CD4-positive, CD25-positive, alpha-beta regulatory T cell (primary cell): ENCODE data around the gene PLXND1. TPM values are rescaled to one million over a fixed set of nuclear protein-coding genes. Genes with fewer than 3 reads are reported as not detected.
A peak's percentile ranks its signal among the peaks of the same experiment; 100 is the strongest.

Source experiments
- ATAC-seq, 2 donors: fragments of 150-1000 bp; cut with Tn5 transposase; one replicate each; pipeline ENCODE4 v1.10.0; 2021; ENCODE audit warnings: low read depth in 2 of 2, moderate number of reproducible peaks in 2 of 2, moderate library complexity in 1 of 2
- DNase-seq, 3 donors: peaks; one replicate each; pipeline versions ENCODE4 v3.0.0 to v3.0.0-alpha.2; 2012 to 2022; ENCODE audit warnings: mixed read lengths in 1 of 3
- H3K27ac ChIP-seq: one replicate; pipeline ENCODE4 v1.7.0; 2013; ENCODE audit warnings: mild to moderate bottlenecking, low read length; ENCODE audit not compliant: insufficient read depth, poor library complexity, severe bottlenecking
- H3K27me3 ChIP-seq: one replicate; pipeline ENCODE4 v1.7.0; 2013; ENCODE audit warnings: low read length; ENCODE audit not compliant: control insufficient read depth, insufficient read depth
- H3K36me3 ChIP-seq: one replicate; pipeline ENCODE4 v1.7.0; 2013; ENCODE audit warnings: mild to moderate bottlenecking, low read length, moderate library complexity; ENCODE audit not compliant: control insufficient read depth, insufficient read depth
- H3K4me1 ChIP-seq: 2 replicates; pipeline ENCODE4 v1.7.0; 2013; ENCODE audit warnings: mild to moderate bottlenecking, low read length; ENCODE audit not compliant: insufficient read depth, control insufficient read depth, poor library complexity, severe bottlenecking
- H3K4me3 ChIP-seq: one replicate; pipeline ENCODE4 v1.7.0; 2013; ENCODE audit warnings: low read depth, mild to moderate bottlenecking, low read length, moderate library complexity
- H3K9me3 ChIP-seq, 2 experiments: 1 replicate in 1 of 2; 2 replicates in 1 of 2; pipeline ENCODE4 v1.7.0; 2013; ENCODE audit warnings: low read length in 2 of 2, mild to moderate bottlenecking in 1 of 2, moderate library complexity in 1 of 2; ENCODE audit not compliant: control insufficient read depth in 2 of 2
- H3K27ac Mint-ChIP-seq, 3 donors: one replicate each; pipeline ENCODE4 v1.8.0; 2020 to 2022; ENCODE audit warnings: mild to moderate bottlenecking in 3 of 3, mixed read lengths in 3 of 3, moderate library complexity in 2 of 3
- H3K27me3 Mint-ChIP-seq: one replicate; pipeline ENCODE4 v1.8.0; 2022; ENCODE audit warnings: mild to moderate bottlenecking, mixed read lengths
- H3K36me3 Mint-ChIP-seq: one replicate; pipeline ENCODE4 v1.8.0; 2020; ENCODE audit warnings: mixed read lengths
- H3K4me1 Mint-ChIP-seq, 4 donors: one replicate each; pipeline ENCODE4 v1.8.0; 2020 to 2022; ENCODE audit warnings: mixed read lengths in 4 of 4, mild to moderate bottlenecking in 1 of 4
- H3K4me3 Mint-ChIP-seq, 4 donors: one replicate each; pipeline ENCODE4 v1.8.0; 2020 to 2022; ENCODE audit warnings: mild to moderate bottlenecking in 4 of 4, mixed read lengths in 4 of 4, moderate library complexity in 3 of 4
- H3K9me3 Mint-ChIP-seq, 7 donors: one replicate each; pipeline ENCODE4 v1.8.0; 2020 to 2022; ENCODE audit warnings: mixed read lengths in 7 of 7, mild to moderate bottlenecking in 3 of 7, moderate library complexity in 2 of 7
- polyA plus RNA-seq, 4 donors: library from polyadenylated mRNA; unstranded; fragments of 300-500 nt; fragmentation: Illumina TruSeq; gene quantifications; one replicate each; pipeline ENCODE4 v1.2.3, GENCODE V29; 2021
- total RNA-seq: library from RNA; stranded (reverse); gene quantifications from one replicate; pipeline ENCODE4 v1.2.3, GENCODE V29; 2022

The PLXND1 gene
- total and polyA plus RNA-seq, 5 donors from 2014 or later = 0.48 to 11.3 (median 0.83) TPM; not detected in 1

DNA sequence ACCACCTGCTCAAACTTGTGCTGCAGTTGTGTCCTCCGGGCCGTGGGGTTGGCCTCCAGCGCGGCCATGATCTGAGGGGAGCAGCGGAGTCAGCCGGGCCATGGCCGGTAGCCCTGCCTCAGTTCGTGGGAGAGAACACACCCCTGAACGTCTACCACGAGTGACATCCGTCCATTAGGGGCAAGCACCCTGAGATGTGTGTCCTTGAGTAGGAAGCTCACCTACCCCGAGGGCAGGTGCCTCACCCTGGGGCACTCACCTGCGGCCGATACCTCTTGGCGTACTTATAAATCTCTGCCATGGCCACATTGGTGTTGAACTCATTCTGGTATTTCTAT is 50.1 kb downstream of the PLXND1 start:
- Mint-ChIP-seq H3K27ac (no peak overlapping the region), H3K9me3 (no peaks in the 10 kb centered on the region), H3K4me1 (peaks cover 0 to 7% (median 5%) of the 10 kb centered on the region in 4 donors), H3K27me3 (peaks cover 9% of the 10 kb centered on the region), H3K36me3 (no peaks in the 10 kb centered on the region), H3K4me3 (no peak overlapping the region)
- Histone ChIP-seq H3K36me3 (no peaks in the 10 kb centered on the region), H3K27ac (no peak overlapping the region), H3K4me3 (no peak overlapping the region), H3K9me3 (no peaks in the 10 kb centered on the region), H3K27me3 (no peaks in the 10 kb centered on the region), H3K4me1 (no peaks in the 10 kb centered on the region)
- DNase-seq (no peak), ATAC-seq (no peak)

GRCh38 chr3:129555616-129556357 is 50.7 kb downstream of the PLXND1 start:
- Histone ChIP-seq H3K27ac (no peak overlapping the region), H3K36me3 (no peaks in the 10 kb centered on the region), H3K4me1 (no peaks in the 10 kb centered on the region), H3K4me3 (no peak overlapping the region), H3K9me3 (no peaks in the 10 kb centered on the region), H3K27me3 (no peaks in the 10 kb centered on the region)
- no peak overlapping the region for H3K27ac Mint-ChIP-seq
- DNase-seq = no peak
- no peaks in the 10 kb centered on the region for H3K9me3 Mint-ChIP-seq
- peaks cover 0 to 7% (median 5%) of the 10 kb centered on the region in 4 donors for H3K4me1 Mint-ChIP-seq
- peaks cover 9% of the 10 kb centered on the region for H3K27me3 Mint-ChIP-seq
- ATAC-seq = no peak
- H3K36me3 Mint-ChIP-seq = no peaks in the 10 kb centered on the region
- H3K4me3 Mint-ChIP-seq = no peak overlapping the region

DNA sequence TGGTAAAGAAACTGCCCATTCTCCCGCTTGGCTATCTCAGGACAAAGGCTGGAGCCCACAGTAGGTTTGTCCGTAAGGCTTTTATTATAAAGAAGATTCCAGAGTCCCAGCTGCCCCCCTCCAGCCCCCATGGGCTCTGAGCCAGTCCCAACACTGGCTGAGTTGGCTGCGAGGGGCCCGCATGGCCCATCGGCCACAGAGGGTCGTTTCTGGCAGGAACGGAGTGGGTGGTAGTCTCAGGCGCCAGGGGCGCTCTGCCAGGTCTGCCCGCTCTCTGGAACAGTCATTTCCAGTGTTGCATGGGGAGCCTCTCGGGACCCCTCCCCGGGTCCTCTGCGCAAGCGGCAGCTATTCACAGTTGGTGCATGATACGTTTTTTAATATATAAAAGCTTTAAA is 51.3 kb downstream of the PLXND1 start:
- Histone ChIP-seq H3K4me3 (no peak overlapping the region), H3K4me1 (no peaks in the 10 kb centered on the region), H3K27ac (no peak overlapping the region), H3K27me3 (no peaks in the 10 kb centered on the region), H3K9me3 (no peaks in the 10 kb centered on the region), H3K36me3 (no peaks in the 10 kb centered on the region)
- Mint-ChIP-seq H3K9me3 (no peaks in the 10 kb centered on the region), H3K27ac (no peak overlapping the region), H3K27me3 (peaks cover 9% of the 10 kb centered on the region), H3K4me1 (peaks cover 0 to 7% (median 4%) of the 10 kb centered on the region in 4 donors), H3K4me3 (no peak overlapping the region), H3K36me3 (no peaks in the 10 kb centered on the region)
- ATAC-seq (no peak), DNase-seq (no peak)

DNA sequence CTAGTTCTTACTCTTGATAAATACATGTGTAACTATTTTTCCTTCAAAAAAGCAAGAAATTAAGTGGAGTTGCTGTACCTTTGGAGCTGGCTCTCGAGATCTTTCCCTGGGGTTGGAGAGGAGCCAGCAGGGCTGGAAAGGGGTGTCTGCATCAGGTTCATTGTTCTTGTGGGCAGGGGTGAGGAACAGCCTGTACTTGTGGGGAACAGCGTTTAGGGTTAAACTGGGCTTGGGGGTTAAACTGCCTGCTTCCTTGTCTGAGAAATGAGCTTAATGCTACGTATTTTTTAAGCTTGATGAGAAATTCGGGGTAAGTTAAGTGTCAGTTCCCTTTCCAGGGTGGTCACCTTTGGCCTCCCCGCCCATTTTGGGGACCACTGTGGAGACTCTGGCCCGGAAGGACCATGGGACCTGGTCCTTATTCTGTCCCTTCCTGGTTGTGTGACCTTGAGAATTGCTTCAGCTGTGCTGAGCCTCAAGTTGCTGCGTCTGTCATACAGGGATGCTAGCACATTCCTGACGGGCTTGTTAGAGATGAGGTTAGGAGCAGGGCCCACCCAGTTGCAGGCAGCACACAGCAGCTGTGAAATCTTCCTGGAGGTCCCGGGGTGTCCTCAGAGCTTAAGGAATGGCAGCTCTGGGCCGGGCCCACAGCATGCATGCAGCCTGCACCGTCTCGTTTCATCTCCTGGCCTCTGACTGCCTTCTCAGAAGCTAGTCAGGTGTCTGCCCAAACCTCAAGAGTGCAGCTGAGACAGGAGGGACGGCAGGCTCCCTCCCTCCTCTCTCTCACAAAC is 51.9 kb downstream of the PLXND1 start:
- H3K9me3 Mint-ChIP-seq = no peaks in the 10 kb centered on the region
- DNase-seq (no peak), ATAC-seq (no peak)
- H3K4me3 Mint-ChIP-seq = no peak overlapping the region
- H3K4me3 ChIP-seq = no peak overlapping the region
- H3K27ac Mint-ChIP-seq = no peak overlapping the region
- H3K4me1 Mint-ChIP-seq = peaks cover 0 to 7% (median 4%) of the 10 kb centered on the region in 4 donors
- H3K27me3 ChIP-seq = no peaks in the 10 kb centered on the region
- peaks cover 9% of the 10 kb centered on the region for H3K27me3 Mint-ChIP-seq
- H3K9me3 ChIP-seq = no peaks in the 10 kb centered on the region
- no peak overlapping the region for H3K27ac ChIP-seq
- no peaks in the 10 kb centered on the region for H3K4me1 ChIP-seq
- no peaks in the 10 kb centered on the region for H3K36me3 ChIP-seq
- no peaks in the 10 kb centered on the region for H3K36me3 Mint-ChIP-seq

- Mint-ChIP-seq H3K4me1 (peaks cover 0 to 7% (median 4%) of the 10 kb centered on the region in 4 donors), H3K9me3 (no peaks in the 10 kb centered on the region), H3K36me3 (no peaks in the 10 kb centered on the region), H3K27me3 (peaks cover 9% of the 10 kb centered on the region), H3K4me3 (no peak overlapping the region), H3K27ac (no peak overlapping the region)
- no peaks in the 10 kb centered on the region for H3K36me3 ChIP-seq
- H3K27ac ChIP-seq = no peak overlapping the region
- no peaks in the 10 kb centered on the region for H3K4me1 ChIP-seq
- no peak for ATAC-seq
- no peak overlapping the region for H3K4me3 ChIP-seq
- DNase-seq = no peak
- no peaks in the 10 kb centered on the region for H3K9me3 ChIP-seq
- H3K27me3 ChIP-seq = no peaks in the 10 kb centered on the region
Measured at GRCh38 chr3:129553719-129554118, 52.8 kb downstream of the PLXND1 start.

DNA sequence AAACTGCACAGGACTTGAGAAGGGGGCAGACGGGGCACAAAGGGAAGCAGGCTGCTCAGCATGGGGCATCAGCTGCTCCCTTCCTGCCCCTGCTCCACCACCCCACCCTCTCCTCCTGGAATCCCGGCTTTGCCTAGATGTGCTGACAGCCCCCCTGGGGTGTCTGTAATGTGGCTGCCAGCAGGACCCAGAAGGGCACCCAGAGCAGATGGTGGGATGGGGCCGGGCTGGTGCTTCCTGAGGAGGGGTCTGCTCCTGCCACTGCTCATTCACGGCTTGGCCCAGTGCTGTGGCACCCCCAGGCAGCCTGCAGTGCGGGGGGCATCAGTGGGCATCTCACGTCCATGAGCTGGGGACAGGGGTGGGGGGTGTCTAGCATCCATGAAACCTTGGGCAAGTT is 53.3 kb downstream of the PLXND1 start:
- H3K4me3 ChIP-seq = no peak overlapping the region
- Mint-ChIP-seq H3K4me1 (peaks cover 0 to 7% (median 4%) of the 10 kb centered on the region in 4 donors), H3K36me3 (no peaks in the 10 kb centered on the region), H3K27ac (no peak overlapping the region), H3K4me3 (no peak overlapping the region), H3K27me3 (peaks cover 9% of the 10 kb centered on the region), H3K9me3 (no peaks in the 10 kb centered on the region)
- no peak for ATAC-seq
- no peak for DNase-seq
- no peaks in the 10 kb centered on the region for H3K27me3 ChIP-seq
- H3K9me3 ChIP-seq = no peaks in the 10 kb centered on the region
- no peaks in the 10 kb centered on the region for H3K36me3 ChIP-seq
- H3K27ac ChIP-seq = no peak overlapping the region
- H3K4me1 ChIP-seq = no peaks in the 10 kb centered on the region

DNA sequence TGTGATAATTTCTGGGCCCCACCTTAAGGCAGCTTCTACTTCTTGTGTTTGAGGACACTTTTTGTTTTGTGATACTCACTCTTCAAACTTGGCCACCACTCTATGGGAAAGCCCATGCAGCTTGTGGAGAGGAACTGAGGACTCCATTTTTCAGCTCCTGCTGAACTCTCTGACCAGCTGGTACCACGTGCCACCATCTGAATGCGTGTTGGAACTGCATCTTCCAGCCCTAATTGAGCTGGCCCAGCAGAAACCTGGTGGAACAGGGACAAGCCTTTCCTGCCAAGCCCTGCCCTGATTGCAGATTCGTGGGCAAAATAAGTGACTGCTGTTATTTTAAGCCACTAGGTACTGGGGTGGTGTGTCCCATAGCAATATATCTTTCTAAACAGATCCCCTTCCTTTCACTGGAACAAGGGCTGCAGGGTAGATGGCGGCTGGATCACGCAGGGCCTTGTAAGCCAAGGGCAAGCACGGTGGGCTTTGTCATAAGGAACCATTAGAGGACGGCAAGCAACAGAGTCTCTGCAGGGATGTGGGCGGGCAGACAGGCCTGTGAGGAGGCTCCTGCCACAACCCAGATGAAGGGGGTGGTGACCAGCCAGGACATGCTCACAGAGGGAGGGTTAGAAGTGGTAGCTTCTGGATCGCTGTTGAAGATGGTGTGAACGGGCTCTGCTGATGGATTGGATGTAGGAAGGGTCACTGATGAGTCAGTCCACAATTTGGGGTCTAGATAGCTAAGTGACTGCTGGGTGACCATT is 54.0 kb downstream of the PLXND1 start:
- Histone ChIP-seq H3K27ac (no peak overlapping the region), H3K27me3 (no peaks in the 10 kb centered on the region), H3K36me3 (no peaks in the 10 kb centered on the region), H3K4me1 (no peaks in the 10 kb centered on the region), H3K9me3 (no peaks in the 10 kb centered on the region), H3K4me3 (no peak overlapping the region)
- ATAC-seq (no peak), DNase-seq (no peak)
- H3K9me3 Mint-ChIP-seq = no peaks in the 10 kb centered on the region
- H3K27me3 Mint-ChIP-seq = peaks cover 9% of the 10 kb centered on the region
- peak overlapping the region in 1 of 4 donors; percentile 50 for H3K4me3 Mint-ChIP-seq
- peaks cover 0 to 7% (median 4%) of the 10 kb centered on the region in 4 donors for H3K4me1 Mint-ChIP-seq
- H3K27ac Mint-ChIP-seq = peak overlapping the region in 1 of 3 donors; percentile 52
- no peaks in the 10 kb centered on the region for H3K36me3 Mint-ChIP-seq
